HepG2 (cell line): ENCODE results near the gene SMAP2. TPM values are rescaled to one million over a fixed set of nuclear protein-coding genes. Genes with fewer than 3 reads are reported as not detected.

ENCODE experiments used
- ADNP ChIP-seq: sonication (generic); formaldehyde crosslinking; IDR thresholded peaks from 2 replicates; pipeline ENCODE4 v1.4.0; 2020; ENCODE audit warnings: missing genetic modification reagents
- AHDC1 ChIP-seq: sonication (generic); formaldehyde crosslinking; IDR thresholded peaks from 2 replicates; pipeline ENCODE4 v1.5.1; 2020; ENCODE audit warnings: mild to moderate bottlenecking, missing genetic modification reagents, borderline replicate concordance
- CBFB ChIP-seq: sonication (generic); formaldehyde crosslinking; IDR thresholded peaks from 2 replicates; pipeline ENCODE4 v1.4.0; 2020; ENCODE audit warnings: missing genetic modification reagents
- CHD2 ChIP-seq: IDR thresholded peaks from 2 replicates; pipeline ENCODE4 v1.6.1; 2011; ENCODE audit warnings: low read depth, low read length, improper control_type of control experiment
- CREB3 ChIP-seq: sonication (generic); formaldehyde crosslinking; IDR thresholded peaks from 2 replicates; pipeline ENCODE4 v1.5.0; 2020; ENCODE audit warnings: missing genetic modification reagents
- ELF1 ChIP-seq: sonication (generic); formaldehyde crosslinking; IDR thresholded peaks from 2 replicates; pipeline ENCODE4 v1.4.0; 2020; ENCODE audit warnings: missing genetic modification reagents
- ERF ChIP-seq: IDR thresholded peaks from 2 replicates; pipeline ENCODE4 v1.6.1; 2018; ENCODE audit warnings: missing biosample characterization, missing genetic modification reagents
- ETS1 ChIP-seq: sonication (generic); formaldehyde crosslinking; IDR thresholded peaks from 2 replicates; pipeline ENCODE4 v1.4.0; 2020; ENCODE audit warnings: missing genetic modification reagents
- HDAC1 ChIP-seq: sonication (generic); formaldehyde crosslinking; IDR thresholded peaks from 2 replicates; pipeline ENCODE4 v1.5.1; 2020; ENCODE audit warnings: mild to moderate bottlenecking, missing genetic modification reagents
- IRF2 ChIP-seq: IDR thresholded peaks from 2 replicates; pipeline ENCODE4 v1.6.1; 2018; ENCODE audit warnings: missing genetic modification reagents, missing compliant biosample characterization
- KLF6 ChIP-seq: IDR thresholded peaks from 2 replicates; pipeline ENCODE4 v1.8.0; 2016; ENCODE audit warnings: missing biosample characterization, missing genetic modification reagents
- PHF5A ChIP-seq: IDR thresholded peaks from one replicate; pipeline ENCODE4 v1.6.1; 2018; ENCODE audit warnings: low read depth, missing genetic modification reagents; ENCODE audit not compliant: unreplicated experiment
- TAF1 ChIP-seq: sonication (generic); formaldehyde crosslinking; IDR thresholded peaks from 2 replicates; pipeline ENCODE4 v1.4.0; 2020; ENCODE audit warnings: missing genetic modification reagents
- TGIF2 ChIP-seq: IDR thresholded peaks from 2 replicates; pipeline ENCODE4 v1.6.1; 2016; ENCODE audit warnings: control low read depth, missing compliant biosample characterization
- ZBTB14 ChIP-seq: sonication (generic); formaldehyde crosslinking; IDR thresholded peaks from 2 replicates; pipeline ENCODE4 v1.4.0; 2020; ENCODE audit warnings: missing genetic modification reagents
- ZBTB38 ChIP-seq: sonication (generic); formaldehyde crosslinking; IDR thresholded peaks from 2 replicates; pipeline ENCODE4 v1.5.1; 2020; ENCODE audit warnings: mild to moderate bottlenecking, missing genetic modification reagents
- ZBTB42 ChIP-seq: sonication (generic); formaldehyde crosslinking; IDR thresholded peaks from 2 replicates; pipeline ENCODE4 v1.5.0; 2020; ENCODE audit warnings: mild to moderate bottlenecking, missing genetic modification reagents
- ZMYM4 ChIP-seq: sonication (generic); formaldehyde crosslinking; IDR thresholded peaks from 2 replicates; pipeline ENCODE4 v1.8.1; 2023; ENCODE audit warnings: mild to moderate bottlenecking, missing genetic modification reagents
- ZNF101 ChIP-seq: sonication (generic); formaldehyde crosslinking; IDR thresholded peaks from 2 replicates; pipeline ENCODE4 v1.4.0; 2020; ENCODE audit warnings: mild to moderate bottlenecking, low read depth, missing genetic modification reagents, borderline replicate concordance
- ZNF256 ChIP-seq: sonication (generic); formaldehyde crosslinking; conservative IDR thresholded peaks from 2 replicates; pipeline ENCODE4 v1.4.0; 2020; ENCODE audit warnings: missing genetic modification reagents
- ZNF605 ChIP-seq: sonication (generic); formaldehyde crosslinking; IDR thresholded peaks from 2 replicates; pipeline ENCODE4 v1.8.0; 2022; ENCODE audit warnings: mild to moderate bottlenecking, missing genetic modification reagents
- ZNF652 ChIP-seq: IDR thresholded peaks from 2 replicates; pipeline ENCODE4 v1.6.1; 2016; ENCODE audit warnings: low read depth, borderline replicate concordance
- polyA plus RNA-seq, 8 experiments: library from polyadenylated mRNA; depleted of rRNA in 3 of 8; stranded (reverse) in 7 of 8; unstranded in 1 of 8; fragments of >200 nt; fragmentation: Illumina TruSeq in 4 of 8; extraction: Trizol in 4 of 8; gene quantifications; 2 replicates each; pipeline versions ENCODE4 v1.2.1 to v1.2.3, GENCODE V29; 2011 to 2016; ENCODE audit warnings: low read depth in 4 of 8, missing spikeins in 1 of 8, mixed read lengths in 1 of 8; ENCODE audit not compliant: insufficient read depth in 1 of 8
- total RNA-seq, 5 experiments: library from RNA; depleted of rRNA; stranded (reverse); fragments of >200 nt; fragmentation: Illumina TruSeq; extraction: Trizol; gene quantifications; 2 replicates each; pipeline ENCODE4 v1.2.3, GENCODE V29; 2016; ENCODE audit warnings: low read depth in 1 of 5

Gene SMAP2
- total and polyA plus RNA-seq, 2 of the 13 experiments (the other 11 are each of a cell fraction or from before 2014, with no cell fraction given), result 19.0 to 22.3 TPM

GRCh38 chr1:40373323-40374283 lies at the start of gene SMAP2 (continued):
- TF ChIP-seq ZNF605 (CRISPR knock-in tag), result 0 out of 2 replicates have a peak, but pooled peaks have one; percentile 24
- TF ChIP-seq IRF2 (CRISPR knock-in tag), result peak; percentile 65; the same call in 1 of the 2 replicates
- no peak for TF ChIP-seq AHDC1 (CRISPR knock-in tag)
- TF ChIP-seq CBFB (CRISPR knock-in tag), result no peak
- no peak for TF ChIP-seq ZBTB14 (CRISPR knock-in tag)
- TF ChIP-seq CHD2, result no peak
- TF ChIP-seq ELF1 (CRISPR knock-in tag), result peak; percentile 89
- peak; percentile 34 for TF ChIP-seq HDAC1
- 0 out of 2 replicates have a peak, but pooled peaks have one; percentile 29 for TF ChIP-seq ZBTB42 (CRISPR knock-in tag)
- TF ChIP-seq ZNF652 (CRISPR knock-in tag), result no peak
- TF ChIP-seq ZNF101 (CRISPR knock-in tag), result no peak
- peak; percentile 45 for TF ChIP-seq ERF (CRISPR knock-in tag)
- TF ChIP-seq ZMYM4, result peak; percentile 49; the same call in 1 of the 2 replicates
- no peak for TF ChIP-seq CREB3 (CRISPR knock-in tag)
- no peak for TF ChIP-seq ZNF256 (CRISPR knock-in tag)
- TF ChIP-seq PHF5A, result peak; percentile 39
- peak; percentile 83; the same call in 1 of the 2 replicates for TF ChIP-seq TGIF2
- TF ChIP-seq KLF6 (CRISPR knock-in tag), result no peak
- peak; percentile 70; the same call in 1 of the 2 replicates for TF ChIP-seq TAF1 (CRISPR knock-in tag)
- TF ChIP-seq ADNP (CRISPR knock-in tag), result no peak
- TF ChIP-seq ETS1 (CRISPR knock-in tag), result no peak
- TF ChIP-seq ZBTB38 (CRISPR knock-in tag), result no peak
